A673 (cell line): Measurements from ENCODE around the gene PSD2.

Experiments
- EZH2 ChIP-seq: fragments of 200-600 bp; sonication (generic); IDR thresholded peaks from 2 replicates; pipeline ENCODE4 v1.6.1; 2017; ENCODE audit warnings: borderline replicate concordance, low read depth, mild to moderate bottlenecking, mixed read lengths, antibody characterized with exemption, low read length; ENCODE audit not compliant: poor library complexity, severe bottlenecking
- TF ChIP-seq, protein P1 (sequence below): fragments of 300-800, 200-600 bp; sonication (generic); conservative IDR thresholded peaks from 2 replicates; pipeline ENCODE4 v1.5.1; 2017; ENCODE audit warnings: low read depth, mild to moderate bottlenecking, antibody characterized with exemption, low read length, moderate library complexity, mixed read lengths

DNA sequence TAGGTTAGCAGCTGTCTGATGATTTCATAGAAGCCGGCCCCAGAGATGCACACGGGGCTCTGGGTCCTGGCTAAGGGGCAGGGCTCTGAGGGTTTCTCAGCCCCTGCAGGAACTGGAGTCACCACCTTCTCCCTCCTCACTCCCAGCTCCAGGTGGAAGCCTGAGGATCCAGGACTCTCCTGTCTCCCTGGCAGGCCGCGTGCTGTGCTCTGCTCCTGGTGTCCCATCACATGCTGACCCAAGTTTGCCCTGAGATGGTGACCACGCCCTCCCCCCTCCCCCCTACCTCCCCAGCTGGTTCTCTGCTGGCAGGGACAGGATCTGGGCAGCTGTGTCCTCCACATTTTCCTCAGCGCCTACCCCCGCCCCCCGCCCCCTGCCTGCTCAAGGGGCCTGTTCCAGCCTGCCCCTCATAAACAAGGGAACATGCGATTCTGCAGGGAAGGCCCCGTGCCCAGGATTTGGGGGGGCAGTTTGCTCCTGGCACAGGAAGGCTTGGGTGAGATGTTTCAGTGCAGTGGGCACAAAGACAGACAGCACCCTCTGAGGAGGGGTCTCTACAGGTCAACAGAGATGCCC is 87.4 kb downstream of the PSD2 start:
- TF ChIP-seq, protein P1, sequence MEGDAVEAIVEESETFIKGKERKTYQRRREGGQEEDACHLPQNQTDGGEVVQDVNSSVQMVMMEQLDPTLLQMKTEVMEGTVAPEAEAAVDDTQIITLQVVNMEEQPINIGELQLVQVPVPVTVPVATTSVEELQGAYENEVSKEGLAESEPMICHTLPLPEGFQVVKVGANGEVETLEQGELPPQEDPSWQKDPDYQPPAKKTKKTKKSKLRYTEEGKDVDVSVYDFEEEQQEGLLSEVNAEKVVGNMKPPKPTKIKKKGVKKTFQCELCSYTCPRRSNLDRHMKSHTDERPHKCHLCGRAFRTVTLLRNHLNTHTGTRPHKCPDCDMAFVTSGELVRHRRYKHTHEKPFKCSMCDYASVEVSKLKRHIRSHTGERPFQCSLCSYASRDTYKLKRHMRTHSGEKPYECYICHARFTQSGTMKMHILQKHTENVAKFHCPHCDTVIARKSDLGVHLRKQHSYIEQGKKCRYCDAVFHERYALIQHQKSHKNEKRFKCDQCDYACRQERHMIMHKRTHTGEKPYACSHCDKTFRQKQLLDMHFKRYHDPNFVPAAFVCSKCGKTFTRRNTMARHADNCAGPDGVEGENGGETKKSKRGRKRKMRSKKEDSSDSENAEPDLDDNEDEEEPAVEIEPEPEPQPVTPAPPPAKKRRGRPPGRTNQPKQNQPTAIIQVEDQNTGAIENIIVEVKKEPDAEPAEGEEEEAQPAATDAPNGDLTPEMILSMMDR = no peak
- no peak for TF ChIP-seq EZH2
